SHP77 treated with DMSO at 0.1 percent for 48 hours (cell line): ENCODE measurements around the gene C11orf16.
"Not testable (repeated sequence)": the region's sequence is repeated elsewhere in the genome, so short reads cannot be mapped to it uniquely, and the experiment has no call there.

Source experiments
- DNase-seq: peaks from one replicate; lab custom pipeline; 2025; lab: John Stamatoyannopoulos, UW

The C11orf16 gene, protein sequence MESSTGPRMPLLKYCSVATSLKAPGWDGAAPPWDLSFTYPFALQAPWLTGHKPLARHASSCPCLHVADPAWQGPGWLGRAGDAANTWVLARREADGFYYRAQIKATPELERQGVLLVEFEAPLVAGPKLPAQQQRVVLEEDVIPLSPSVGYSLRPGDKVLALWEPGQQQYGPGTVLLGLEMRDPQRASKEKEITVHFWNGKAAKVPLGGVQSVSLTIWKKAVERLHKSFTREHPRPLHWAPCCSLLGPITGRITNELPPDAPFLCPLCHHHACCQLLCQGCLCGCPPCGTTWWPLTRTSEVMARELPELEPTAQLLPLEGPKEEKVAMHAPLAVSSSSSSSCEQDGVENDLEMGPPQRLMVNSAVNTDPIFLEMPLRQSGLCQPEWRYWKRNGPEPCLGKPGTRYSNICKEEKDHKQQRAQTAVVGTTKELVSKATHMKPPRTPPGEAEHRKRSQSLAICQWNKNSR

GRCh38 chr11:8932564-8933180, at the start of gene C11orf16:
TSS of gene C11orf16 (minus strand) at chr11:8932947. CDS start at chr11:8932308, 639 bp downstream.
- DNase-seq, result no peak

GRCh38 chr11:8980485-8980884, 47.7 kb upstream of the C11orf16 start:
- DNase-seq, result no peak

DNA sequence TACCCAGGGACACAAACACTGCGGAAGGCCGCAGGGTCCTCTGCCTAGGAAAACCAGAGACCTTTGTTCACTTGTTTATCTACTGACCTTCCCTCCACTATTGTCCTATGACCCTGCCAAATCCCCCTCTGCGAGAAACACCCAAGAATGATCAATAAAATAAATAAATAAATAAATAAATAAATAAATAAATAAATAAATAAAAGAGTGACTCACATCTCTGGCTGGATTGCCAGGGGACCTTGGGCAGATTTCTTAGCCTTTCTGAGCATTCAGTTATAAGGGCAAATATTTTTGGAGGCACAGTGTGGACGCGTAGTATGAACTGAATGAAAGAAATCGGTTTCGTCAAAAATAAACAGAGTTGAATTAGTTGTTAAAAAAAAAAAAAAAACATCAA, 46.6 kb upstream of the C11orf16 start:
- DNase-seq, result not testable (repeated sequence)

- no peak for DNase-seq
Measured at GRCh38 chr11:8973121-8973520, 40.4 kb upstream of the C11orf16 start.

DNA sequence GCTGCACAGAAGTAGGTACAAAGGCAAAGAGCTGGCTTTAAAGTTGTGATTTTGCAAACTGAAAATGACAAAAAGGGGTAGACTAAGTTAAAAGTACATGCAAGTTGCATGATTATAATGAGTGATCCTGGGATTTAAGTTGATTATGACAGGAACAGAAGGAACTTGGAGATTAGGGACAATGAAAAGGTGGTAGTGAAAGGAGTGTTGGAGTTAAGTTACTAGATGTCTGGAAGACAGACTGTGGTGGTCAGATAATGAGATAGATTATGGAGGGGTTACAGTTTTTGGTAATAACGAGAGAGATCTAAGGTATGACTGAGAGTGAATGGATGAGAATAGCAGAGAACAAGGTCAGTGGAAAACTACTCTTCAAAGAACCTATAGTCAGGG, 39.2 kb upstream of the C11orf16 start:
- DNase-seq, result no peak

GRCh38 chr11:8971196-8971923, 38.6 kb upstream of the C11orf16 start:
- no peak for DNase-seq

- no peak for DNase-seq
Measured at GRCh38 chr11:8967184-8967583, 34.4 kb upstream of the C11orf16 start.

DNA sequence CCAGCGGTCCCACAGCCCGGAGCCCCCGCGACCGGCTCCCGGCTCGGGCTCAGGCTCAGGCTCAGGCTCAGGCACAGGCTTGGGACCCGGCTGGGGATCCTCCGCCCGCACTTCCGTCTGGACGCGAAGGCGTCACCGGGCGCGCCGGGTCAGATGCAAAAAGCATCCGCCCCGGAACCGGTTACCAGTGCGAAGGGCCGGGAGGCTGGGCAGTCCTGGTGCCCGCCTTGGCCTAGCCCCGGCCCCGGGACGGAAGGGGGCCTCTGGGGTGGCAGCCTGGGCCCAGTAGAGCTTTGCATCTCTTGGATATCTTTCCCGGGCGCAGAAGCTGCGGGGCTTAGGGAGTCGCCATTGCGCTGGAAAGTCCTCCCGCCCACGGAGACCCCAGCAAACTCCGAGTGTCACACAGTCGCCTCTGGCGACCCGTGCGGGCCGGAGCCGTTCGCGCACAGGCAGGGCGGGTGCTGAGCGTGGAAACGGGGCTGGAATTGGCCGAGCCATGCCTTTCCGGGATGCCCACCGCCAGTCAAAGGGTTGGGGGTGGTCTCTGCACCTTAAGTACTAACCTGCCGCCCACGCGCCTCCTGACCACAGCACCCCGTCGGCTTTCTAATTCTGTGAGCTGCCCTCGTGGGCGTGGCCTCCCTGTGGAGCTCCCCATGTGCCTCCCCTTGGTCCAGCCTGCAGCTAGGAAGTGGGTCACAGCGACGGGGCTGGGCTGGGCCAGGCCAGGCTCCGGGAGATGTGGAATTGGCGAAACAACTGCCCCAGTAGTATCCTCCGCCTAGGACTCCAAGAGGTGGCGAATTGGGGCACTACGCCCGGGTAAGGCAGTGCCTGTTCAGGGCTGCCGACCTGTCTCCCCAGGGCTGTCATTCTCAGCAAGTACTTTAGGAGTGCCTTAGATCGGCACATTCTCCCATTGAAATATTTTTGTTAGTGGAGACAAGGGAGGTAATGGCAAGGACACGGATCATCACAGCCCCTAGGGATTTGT, 31.9 kb upstream of the C11orf16 start, which contains the start of gene TMEM9B:
TSS of gene TMEM9B (minus strand) at position 119 of the 997 bp plus-strand sequence. CDS start 129 bp downstream, outside the sequence.
- peak; percentile 6 for DNase-seq

DNA sequence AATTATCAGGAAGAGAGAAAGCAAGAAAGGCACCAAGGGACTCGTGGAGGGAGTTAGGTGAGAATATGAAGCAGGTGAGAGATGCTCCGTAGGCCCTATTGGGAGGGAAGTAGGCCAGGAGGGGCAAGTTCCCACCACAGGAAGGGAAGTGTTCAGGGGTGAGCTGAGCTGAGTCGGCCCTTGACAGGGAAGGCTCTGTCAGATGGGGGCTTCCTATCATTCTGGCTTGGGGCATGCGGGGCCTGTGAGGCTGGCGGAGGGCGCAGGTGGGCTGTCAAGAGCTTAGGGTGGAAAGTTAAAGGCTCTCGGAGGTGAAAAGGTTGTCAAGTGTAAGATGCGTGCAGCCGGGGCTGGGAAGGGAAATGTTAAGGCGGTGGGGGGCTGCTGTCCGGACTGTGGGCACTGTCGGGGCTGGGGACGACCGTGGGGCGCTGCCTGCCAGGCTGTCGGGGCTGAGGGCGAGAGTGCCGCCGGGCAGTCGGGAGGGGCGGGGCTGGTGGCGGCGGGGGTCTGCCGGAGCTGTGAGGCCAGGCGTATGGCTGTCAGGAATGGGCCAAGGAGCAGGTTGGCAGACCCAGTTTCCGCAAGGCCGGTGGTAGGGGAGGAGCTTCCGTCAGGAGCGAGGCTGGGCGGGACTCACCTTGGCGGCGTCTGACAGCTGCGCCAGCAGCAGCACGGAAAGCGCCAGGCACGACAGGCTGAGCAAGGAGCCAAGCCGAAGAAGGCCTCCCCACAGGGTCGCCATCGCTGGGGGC, 31.0 kb upstream of the C11orf16 start:
- DNase-seq, result no peak

GRCh38 chr11:8962841-8963240, 30.1 kb upstream of the C11orf16 start:
- no peak for DNase-seq

GRCh38 chr11:8961401-8961800, 28.7 kb upstream of the C11orf16 start:
- no peak for DNase-seq

- peak; percentile 1 for DNase-seq
Measured at GRCh38 chr11:8959546-8960166, 26.9 kb upstream of the C11orf16 start.

DNA sequence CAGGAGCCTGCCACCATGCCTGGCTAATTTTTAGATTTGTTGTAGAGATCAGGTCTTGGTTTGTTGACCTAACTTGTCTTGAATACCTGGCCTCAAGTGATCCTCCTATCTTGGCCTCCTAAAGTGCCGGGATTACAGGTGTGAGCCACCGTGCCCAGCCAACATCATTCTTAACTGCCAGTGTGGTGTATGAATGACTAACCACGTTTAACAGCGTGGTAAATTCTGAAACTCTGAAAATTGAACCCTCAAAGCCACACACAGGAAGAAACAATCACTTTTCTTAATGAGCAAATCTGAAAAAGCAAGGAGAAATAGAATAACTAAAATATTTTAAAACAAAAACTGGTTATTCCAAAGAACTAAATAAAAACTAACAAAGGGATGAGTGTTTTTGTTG, 24.1 kb upstream of the C11orf16 start:
- no peak for DNase-seq

GRCh38 chr11:8948886-8949285, 16.1 kb upstream of the C11orf16 start:
- DNase-seq, result no peak

DNA sequence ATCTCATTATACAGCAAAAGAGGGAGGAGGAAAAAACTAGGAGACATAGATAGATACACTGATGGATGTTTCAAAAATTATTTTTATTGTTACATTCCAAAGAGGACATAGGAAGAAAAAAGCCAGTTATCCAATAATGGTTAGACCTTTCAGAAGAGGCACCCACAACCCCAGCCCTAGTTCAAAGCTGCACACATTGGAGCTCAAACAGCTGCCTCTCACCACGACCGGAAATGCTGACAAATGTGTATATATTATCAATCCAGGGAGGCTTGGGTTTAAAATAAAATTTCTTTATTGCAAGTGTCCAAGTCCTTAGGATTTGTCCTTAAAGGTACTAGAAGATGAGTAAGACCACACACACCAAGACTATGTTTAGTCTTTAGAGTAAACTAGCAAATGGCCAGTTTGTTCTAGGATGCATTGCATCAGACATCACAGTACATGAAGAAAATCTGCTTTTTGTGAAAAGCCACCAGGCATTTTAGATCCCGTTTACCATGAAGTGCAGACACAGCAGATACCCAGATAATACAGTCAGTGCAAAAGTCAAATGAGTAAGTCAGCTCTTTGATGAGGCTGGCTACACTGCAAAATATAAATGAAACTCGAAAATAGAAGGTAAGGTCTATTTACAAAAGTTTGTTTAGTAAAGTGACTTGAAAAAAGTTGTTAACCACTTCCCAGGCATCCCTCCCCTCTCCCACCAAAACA, 14.6 kb upstream of the C11orf16 start:
- no peak for DNase-seq

- no peak for DNase-seq
Measured at GRCh38 chr11:8942518-8943066, 9.8 kb upstream of the C11orf16 start, which contains the start of gene ASCL3. TSS of gene ASCL3 (minus strand) at chr11:8943016. CDS start at chr11:8938161, 4,855 bp downstream.

DNA sequence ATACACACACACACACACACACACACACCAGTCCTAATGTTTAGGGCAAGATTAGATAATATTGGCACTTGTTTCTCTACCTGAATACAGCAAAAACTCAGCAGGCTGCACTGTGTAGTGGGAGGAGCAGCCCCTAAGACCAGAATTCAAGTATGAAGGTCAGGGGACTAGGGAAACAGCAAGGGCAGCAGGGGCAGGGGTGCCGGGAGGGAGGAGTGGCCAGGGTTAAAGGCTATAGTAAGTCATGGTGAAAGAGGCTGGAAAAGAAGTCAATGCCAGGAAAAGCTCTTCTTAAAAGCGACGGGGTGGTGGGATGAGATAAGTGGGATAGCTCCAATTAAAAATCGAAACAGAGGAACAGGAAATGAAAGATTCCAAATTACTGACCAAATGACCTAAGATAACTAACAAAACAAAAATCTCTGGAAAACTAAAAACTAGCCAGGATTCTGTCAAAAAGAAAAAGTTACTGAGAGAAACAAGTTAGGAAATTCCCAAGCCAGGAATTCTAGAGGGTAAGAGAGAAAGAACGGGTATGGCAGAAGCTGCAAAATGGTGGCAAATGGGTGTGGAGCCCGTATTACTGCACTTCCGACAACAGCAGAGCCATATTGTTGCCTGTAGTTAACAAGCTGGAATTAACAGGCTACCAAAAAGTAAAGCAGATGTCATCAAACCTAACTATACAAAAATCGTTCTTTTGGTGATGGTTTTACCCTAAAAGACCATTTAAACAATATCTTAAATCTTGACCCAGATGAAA, 8.8 kb upstream of the C11orf16 start:
- no peak for DNase-seq

GRCh38 chr11:8937659-8938058, 4.9 kb upstream of the C11orf16 start:
- no peak for DNase-seq
